Retinal pigment epithelial cell (primary cell): ENCODE measurements around the gene SH3RF2.

ENCODE experiments used
- DNase-seq: peaks from one replicate; pipeline ENCODE4 v3.0.0-alpha.2; 2010; ENCODE audit warnings: low read depth
- H3K4me3 ChIP-seq: 2 replicates; pipeline ENCODE4 v1.5.1; 2011; ENCODE audit warnings: mild to moderate bottlenecking, low read length, control low read depth, moderate library complexity
- TF ChIP-seq, protein P1 (sequence below): conservative IDR thresholded peaks from 2 replicates; pipeline ENCODE4 v1.5.1; 2011; ENCODE audit warnings: low read depth, low read length, control low read depth, inconsistent platforms

The SH3RF2 gene

DNA sequence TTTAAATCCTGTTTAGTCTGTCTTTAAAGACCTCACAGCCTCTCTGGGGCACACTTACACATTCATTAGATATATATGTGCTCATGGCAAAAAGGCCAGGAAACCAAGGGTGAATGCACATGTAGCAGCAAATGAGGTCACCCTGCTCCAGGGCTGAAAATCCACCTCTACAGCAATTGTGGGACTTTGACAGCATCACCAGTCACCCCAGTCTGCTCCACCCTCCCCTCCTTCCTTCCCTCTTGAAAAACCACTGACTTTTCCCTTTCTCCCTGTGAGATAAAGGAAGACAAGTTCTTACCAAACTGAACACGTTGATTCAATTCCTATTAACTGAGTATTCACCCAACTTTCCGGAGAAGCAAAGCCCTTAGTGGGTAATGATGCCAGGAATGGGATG, 15.2 kb upstream of the SH3RF2 start:
- TF ChIP-seq, protein P1, sequence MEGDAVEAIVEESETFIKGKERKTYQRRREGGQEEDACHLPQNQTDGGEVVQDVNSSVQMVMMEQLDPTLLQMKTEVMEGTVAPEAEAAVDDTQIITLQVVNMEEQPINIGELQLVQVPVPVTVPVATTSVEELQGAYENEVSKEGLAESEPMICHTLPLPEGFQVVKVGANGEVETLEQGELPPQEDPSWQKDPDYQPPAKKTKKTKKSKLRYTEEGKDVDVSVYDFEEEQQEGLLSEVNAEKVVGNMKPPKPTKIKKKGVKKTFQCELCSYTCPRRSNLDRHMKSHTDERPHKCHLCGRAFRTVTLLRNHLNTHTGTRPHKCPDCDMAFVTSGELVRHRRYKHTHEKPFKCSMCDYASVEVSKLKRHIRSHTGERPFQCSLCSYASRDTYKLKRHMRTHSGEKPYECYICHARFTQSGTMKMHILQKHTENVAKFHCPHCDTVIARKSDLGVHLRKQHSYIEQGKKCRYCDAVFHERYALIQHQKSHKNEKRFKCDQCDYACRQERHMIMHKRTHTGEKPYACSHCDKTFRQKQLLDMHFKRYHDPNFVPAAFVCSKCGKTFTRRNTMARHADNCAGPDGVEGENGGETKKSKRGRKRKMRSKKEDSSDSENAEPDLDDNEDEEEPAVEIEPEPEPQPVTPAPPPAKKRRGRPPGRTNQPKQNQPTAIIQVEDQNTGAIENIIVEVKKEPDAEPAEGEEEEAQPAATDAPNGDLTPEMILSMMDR: no peak
- DNase-seq: no peak
- H3K4me3 ChIP-seq: no peak overlapping the region

DNA sequence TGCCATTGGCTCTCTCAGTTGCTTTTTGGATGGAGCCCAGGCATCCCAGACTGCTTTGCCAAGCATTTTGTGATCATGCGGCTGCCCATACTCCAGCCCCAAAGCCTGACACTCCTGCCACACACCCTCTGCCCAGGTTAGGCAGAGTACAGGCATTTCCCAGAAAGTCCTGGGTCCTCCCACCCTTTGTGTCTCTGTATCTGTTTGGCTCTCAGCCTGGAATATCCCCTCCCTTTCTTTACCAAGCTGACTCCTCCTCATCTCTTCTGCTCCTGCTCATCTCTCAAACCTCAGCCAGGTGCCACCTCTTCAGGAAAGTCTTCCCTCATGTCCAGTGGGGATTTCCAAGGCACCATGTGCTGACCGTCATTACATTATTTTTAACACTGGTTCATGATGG, 14.3 kb upstream of the SH3RF2 start:
- no peak for DNase-seq
- TF ChIP-seq, protein P1: no peak
- H3K4me3 ChIP-seq: no peak overlapping the region

DNA sequence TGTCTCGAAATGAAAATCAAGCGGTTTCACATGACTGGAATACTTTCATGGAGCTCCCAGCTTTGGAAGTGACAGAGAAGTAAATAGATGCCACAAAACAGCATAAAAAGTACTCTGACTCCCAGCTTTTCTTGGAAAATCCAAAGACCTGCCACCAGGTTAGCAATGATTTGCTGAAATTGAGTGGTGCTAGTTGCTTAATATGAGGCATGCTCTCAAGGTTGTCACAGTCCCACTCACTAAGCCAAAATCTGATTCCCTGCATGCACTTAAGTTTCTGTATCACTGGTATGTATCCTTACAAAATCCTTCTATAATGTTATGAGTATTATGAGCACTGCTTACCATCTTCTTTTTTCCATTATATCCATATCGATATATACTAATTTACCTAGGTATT, 13.0 kb upstream of the SH3RF2 start:
- TF ChIP-seq, protein P1: no peak
- H3K4me3 ChIP-seq: no peak overlapping the region
- DNase-seq: no peak

DNA sequence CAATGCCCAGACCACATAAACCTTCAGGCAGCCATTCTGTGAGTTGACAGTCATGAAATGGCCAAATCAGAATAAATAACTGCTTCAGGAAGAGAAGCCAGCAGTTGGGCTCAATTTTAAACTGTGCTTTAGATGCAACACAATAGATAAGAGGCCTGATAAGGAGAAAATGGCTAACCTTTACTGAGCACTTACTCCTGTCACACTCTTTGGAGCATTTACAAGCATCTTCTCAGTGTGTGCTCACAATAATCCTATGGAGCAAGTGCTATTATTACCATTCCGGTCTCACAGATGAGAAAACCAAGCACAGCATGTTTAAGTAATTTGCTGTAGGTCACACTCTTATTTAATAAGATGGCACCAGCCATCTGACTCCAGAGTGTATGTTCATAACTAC, 11.5 kb upstream of the SH3RF2 start:
- H3K4me3 ChIP-seq: no peak overlapping the region
- DNase-seq: no peak
- TF ChIP-seq, protein P1: no peak

DNA sequence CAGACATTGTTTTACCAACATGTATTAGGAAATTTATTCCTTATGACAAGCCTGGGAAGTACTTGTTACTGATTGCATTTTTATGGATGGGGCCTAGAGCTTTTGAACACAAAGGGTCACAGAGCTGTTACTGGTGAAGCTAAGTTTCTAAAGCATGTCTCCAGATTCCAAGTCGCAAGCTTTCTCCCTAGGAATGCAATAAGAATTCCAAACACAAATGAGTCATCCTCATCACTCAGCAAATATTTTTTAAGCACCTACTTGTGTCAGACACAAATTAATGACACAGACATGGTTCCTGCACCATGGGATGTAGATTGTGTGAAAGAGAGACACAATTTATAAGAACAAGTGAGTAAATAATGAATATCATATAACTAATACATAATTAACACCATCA, 11.0 kb upstream of the SH3RF2 start:
- peak; percentile 96 for DNase-seq
- TF ChIP-seq, protein P1: no peak
- no peak overlapping the region for H3K4me3 ChIP-seq

DNA sequence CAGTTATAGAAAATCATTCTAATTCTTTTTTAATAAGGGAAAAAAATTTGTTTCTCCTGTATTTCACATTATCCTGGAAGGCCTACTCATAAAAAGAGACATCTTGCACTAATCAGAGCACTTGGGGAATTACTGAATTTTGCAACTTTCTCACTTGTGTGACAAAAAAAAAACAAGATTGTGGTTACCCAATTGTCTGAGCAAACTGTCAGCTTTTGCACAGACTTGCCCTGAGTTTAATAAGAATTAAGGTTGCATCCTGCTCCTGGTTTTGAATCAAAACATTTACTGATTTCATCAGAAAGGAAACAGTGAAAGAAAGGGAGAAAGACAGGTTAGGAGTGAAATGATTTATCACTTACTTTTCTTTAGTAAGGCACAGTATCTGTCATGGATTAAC, 10.6 kb upstream of the SH3RF2 start:
- no peak overlapping the region for H3K4me3 ChIP-seq
- TF ChIP-seq, protein P1: no peak
- DNase-seq: no peak

DNA sequence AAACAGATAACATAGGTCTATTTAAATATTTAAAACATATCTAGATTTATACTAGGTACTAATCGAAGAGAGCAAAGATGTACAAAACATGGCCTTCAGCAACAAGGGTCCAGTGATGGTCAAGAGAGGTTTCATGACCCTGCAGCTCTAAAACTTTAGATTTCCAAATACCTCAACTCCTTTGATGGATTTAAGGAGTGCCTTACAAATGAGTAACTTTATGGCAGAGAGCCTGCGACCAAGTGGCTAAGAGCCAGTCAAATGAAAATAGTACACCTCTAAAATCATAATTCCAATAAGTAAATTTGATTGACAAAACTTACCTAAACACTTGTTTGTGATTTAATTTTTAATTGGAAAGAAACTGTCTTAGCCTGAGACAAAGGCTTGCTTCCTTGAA, 4.7 kb upstream of the SH3RF2 start:
- no peak for DNase-seq
- H3K4me3 ChIP-seq: no peak overlapping the region
- TF ChIP-seq, protein P1: no peak
